C4-2B (cell line): ENCODE data around the gene CISTR.

Experiments
- ZFX ChIP-seq: fragments of 450-650 bp; IDR thresholded peaks from 2 replicates; pipeline ENCODE4 v1.6.1; 2017
- TF ChIP-seq, protein P1 (sequence below): fragments of 450-650 bp; conservative IDR thresholded peaks from 2 replicates; pipeline ENCODE4 v1.5.1; 2017; ENCODE audit warnings: mild to moderate bottlenecking

DNA sequence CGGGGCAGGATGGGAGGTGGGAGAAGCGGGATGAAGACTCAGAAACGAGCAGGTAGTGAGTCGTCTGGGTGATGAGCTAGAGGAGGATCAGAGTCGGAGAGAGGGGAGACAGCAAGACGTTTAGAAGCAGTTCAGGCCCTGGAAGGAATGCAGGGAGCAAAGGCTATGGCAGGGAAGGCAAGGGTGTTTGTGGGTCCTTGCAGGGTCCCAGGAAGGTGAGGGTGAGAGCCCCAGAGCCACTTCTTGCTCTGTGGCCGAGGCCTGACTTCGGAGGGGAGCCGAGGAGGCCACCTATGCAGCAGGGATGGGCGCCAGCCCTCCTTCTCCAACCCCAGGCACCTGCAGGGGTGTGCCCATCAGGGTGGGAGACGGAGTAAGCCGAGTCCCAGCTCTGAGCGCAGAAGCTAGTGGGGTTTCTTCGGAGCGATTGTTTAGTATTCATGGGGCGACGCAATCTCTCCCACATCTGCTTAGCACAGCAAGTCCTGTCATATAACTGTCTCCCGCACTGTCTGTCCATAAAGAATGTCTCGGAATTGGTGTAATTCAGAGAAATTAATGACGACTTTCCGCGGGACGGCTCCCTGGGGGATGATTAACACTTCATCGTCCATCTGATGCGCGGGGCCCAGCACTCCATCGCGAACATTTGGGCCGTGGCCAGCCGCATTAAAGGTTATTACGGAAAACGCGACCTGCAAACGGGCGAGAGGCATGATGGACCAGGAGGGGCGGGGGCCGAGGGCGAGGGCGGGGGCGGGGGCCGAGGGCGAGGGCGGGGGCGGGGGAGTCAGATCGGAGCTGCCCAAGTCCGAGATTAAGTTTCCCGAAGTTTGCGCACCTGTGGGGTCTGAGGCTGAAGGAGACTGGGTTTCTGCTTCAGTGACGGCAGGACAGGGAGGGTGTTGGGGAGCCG is 12.3 kb downstream of the CISTR start:
- TF ChIP-seq, protein P1, sequence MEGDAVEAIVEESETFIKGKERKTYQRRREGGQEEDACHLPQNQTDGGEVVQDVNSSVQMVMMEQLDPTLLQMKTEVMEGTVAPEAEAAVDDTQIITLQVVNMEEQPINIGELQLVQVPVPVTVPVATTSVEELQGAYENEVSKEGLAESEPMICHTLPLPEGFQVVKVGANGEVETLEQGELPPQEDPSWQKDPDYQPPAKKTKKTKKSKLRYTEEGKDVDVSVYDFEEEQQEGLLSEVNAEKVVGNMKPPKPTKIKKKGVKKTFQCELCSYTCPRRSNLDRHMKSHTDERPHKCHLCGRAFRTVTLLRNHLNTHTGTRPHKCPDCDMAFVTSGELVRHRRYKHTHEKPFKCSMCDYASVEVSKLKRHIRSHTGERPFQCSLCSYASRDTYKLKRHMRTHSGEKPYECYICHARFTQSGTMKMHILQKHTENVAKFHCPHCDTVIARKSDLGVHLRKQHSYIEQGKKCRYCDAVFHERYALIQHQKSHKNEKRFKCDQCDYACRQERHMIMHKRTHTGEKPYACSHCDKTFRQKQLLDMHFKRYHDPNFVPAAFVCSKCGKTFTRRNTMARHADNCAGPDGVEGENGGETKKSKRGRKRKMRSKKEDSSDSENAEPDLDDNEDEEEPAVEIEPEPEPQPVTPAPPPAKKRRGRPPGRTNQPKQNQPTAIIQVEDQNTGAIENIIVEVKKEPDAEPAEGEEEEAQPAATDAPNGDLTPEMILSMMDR: no peak
- TF ChIP-seq ZFX: no peak
